ENCODE results near the gene MANEAL. TPM values are rescaled to one million over a fixed set of nuclear protein-coding genes. Genes with fewer than 3 reads are reported as not detected.

Gene MANEAL
- total RNA-seq, 1 experiment from 2014 or later, result 12.3 TPM

DNA sequence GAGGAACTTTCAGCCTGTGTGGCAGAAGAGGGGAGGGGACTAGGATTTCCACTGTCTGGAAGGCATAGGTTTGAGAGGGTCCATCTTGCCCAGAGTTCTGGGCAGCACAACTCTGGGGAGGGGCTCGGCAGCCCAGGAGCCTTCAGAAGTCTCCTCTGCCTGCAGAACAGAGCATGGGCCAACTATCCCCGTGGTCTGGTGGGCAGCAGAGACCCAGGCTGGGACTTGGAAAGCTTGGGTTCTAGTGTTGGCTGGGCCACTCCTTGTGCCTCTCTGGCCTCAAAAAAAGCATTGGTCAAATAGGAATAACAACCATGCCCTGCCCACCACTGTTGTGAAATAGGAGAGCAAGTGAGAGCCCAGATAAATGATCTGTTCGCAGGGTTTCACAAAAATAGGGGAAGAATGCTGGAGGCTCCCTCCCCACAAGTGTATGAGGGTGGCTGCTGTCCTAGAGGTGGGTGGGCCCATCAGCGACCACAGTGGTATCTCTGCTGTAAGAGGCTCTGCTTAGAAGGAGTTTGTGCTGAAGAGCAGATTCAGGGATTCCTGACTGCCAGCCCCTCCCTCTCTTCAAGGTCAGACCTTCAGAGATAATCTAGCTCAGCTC lies 37.6 kb upstream of the MANEAL start:
- CTCF ChIA-PET, result interaction anchor here (0.6 kb wide), 1 partner anchor 158 kb away, joined by 3 read pairs; no protein-coding TSS in a partner anchor
- TF ChIP-seq CTCF (IDR thresholded peaks at IDR 0.05; ENCODE audit: unreplicated experiment), result no peak
- Mint-ChIP-seq H3K36me3 (ENCODE audit: insufficient read depth, unreplicated experiment) (no peaks in the 10 kb centered on the region), H3K27ac (ENCODE audit: low read depth, unreplicated experiment) (no peak overlapping the region), H3K4me1 (ENCODE audit: insufficient read depth, unreplicated experiment) (no peaks in the 10 kb centered on the region), H3K9me3 (ENCODE audit: unreplicated experiment) (no peaks in the 10 kb centered on the region), H3K27me3 (ENCODE audit: insufficient read depth, unreplicated experiment) (peaks cover 13% of the 10 kb centered on the region), H3K4me3 (ENCODE audit: unreplicated experiment) (no peak overlapping the region)
- intact Hi-C loops (cut with micrococcal nuclease), result no loop called here
- no peak for DNase-seq (ENCODE audit: unreplicated experiment)
- no TSS peak for BruUV-seq (replicated peaks)
- POLR2A ChIA-PET, result interaction anchor here (0.6 to 0.8 kb wide), 2 partner anchors 52 to 82 kb away, joined by 3 to 4 read pairs; partner anchors contain the start of gene YRDC

DNA sequence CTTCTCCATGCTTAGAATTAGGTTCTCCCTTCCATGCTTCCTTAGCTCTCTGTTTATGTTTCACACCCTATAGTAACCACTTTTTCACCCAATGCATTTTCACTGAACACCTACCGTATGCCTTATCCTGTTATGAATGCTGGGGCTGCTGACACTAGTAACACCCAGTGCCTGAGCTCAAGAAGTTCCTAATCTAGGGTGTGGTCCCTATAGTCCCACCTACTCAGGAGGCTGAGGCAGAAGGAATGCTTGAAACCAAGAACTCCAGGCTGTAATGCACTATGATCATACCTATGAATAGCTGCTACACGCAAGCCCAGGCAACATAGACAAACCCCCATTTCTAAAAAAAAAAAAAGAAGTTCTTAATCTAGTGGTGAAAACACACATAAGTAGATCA lies 34.2 kb upstream of the MANEAL start:
- Mint-ChIP-seq H3K9me3 (ENCODE audit: unreplicated experiment) (no peaks in the 10 kb centered on the region), H3K36me3 (ENCODE audit: insufficient read depth, unreplicated experiment) (no peaks in the 10 kb centered on the region), H3K4me3 (ENCODE audit: unreplicated experiment) (no peak overlapping the region), H3K27me3 (ENCODE audit: insufficient read depth, unreplicated experiment) (peaks cover 26% of the 10 kb centered on the region), H3K4me1 (ENCODE audit: insufficient read depth, unreplicated experiment) (no peaks in the 10 kb centered on the region), H3K27ac (ENCODE audit: low read depth, unreplicated experiment) (no peak overlapping the region)
- TF ChIP-seq CTCF (IDR thresholded peaks at IDR 0.05; ENCODE audit: unreplicated experiment), result no peak
- intact Hi-C loops (cut with micrococcal nuclease), result no loop called here
- no peak for DNase-seq (ENCODE audit: unreplicated experiment)
- CTCF ChIA-PET, result interaction anchor here (0.7 to 1.2 kb wide), 2 partner anchors 77 to 232 kb away, joined by 3 to 4 read pairs; no protein-coding TSS in a partner anchor
- POLR2A ChIA-PET, result interaction anchor here (0.6 to 1.4 kb wide), 4 partner anchors 18 to 88 kb away, joined by 3 to 4 read pairs (median 4); partner anchors contain the start of genes C1orf122 and YRDC
- BruUV-seq (replicated peaks), result no TSS peak

- Mint-ChIP-seq H3K9me3 (ENCODE audit: unreplicated experiment) (no peaks in the 10 kb centered on the region), H3K4me1 (ENCODE audit: insufficient read depth, unreplicated experiment) (no peaks in the 10 kb centered on the region), H3K4me3 (ENCODE audit: unreplicated experiment) (no peak overlapping the region), H3K27me3 (ENCODE audit: insufficient read depth, unreplicated experiment) (peaks cover 47% of the 10 kb centered on the region), H3K36me3 (ENCODE audit: insufficient read depth, unreplicated experiment) (no peaks in the 10 kb centered on the region), H3K27ac (ENCODE audit: low read depth, unreplicated experiment) (no peak overlapping the region)
- DNase-seq (ENCODE audit: unreplicated experiment), result no peak
- intact Hi-C loops (cut with micrococcal nuclease), result no loop called here
- CTCF ChIA-PET, result no interaction called here
- TF ChIP-seq CTCF (IDR thresholded peaks at IDR 0.05; ENCODE audit: unreplicated experiment), result no peak
- BruUV-seq (replicated peaks), result no TSS peak
- POLR2A ChIA-PET, result no interaction called here
These were observed 32.1 kb upstream of the MANEAL start for GRCh38 chr1:37761416-37762095.

DNA sequence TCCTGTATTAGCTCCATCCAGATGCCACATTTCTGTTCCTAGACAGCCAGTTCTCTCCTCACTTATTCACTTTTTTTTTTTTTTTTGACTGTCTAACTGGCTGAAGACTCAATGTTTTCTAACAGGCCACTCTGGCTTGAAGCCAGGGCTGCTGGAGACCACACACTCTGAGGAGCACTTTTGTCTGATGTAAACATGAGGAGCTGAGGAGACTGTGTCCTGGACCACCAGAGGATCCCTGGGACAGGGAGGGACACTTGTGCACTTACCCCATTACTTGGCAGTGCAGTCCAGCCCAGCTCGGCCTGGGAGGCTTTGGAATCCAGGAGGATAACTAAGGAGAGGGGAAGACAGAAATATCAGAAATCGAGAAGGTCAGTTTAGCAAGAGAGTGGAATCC lies 31.1 kb upstream of the MANEAL start:
- no TSS peak for BruUV-seq (replicated peaks)
- ChIA-PET POLR2A (no interaction called here), CTCF (no interaction called here)
- Mint-ChIP-seq H3K27me3 (ENCODE audit: insufficient read depth, unreplicated experiment) (peaks cover 56% of the 10 kb centered on the region), H3K4me3 (ENCODE audit: unreplicated experiment) (no peak overlapping the region), H3K27ac (ENCODE audit: low read depth, unreplicated experiment) (no peak overlapping the region), H3K4me1 (ENCODE audit: insufficient read depth, unreplicated experiment) (no peaks in the 10 kb centered on the region), H3K9me3 (ENCODE audit: unreplicated experiment) (no peaks in the 10 kb centered on the region), H3K36me3 (ENCODE audit: insufficient read depth, unreplicated experiment) (no peaks in the 10 kb centered on the region)
- intact Hi-C loops (cut with micrococcal nuclease), result no loop called here
- no peak for TF ChIP-seq CTCF (IDR thresholded peaks at IDR 0.05; ENCODE audit: unreplicated experiment)
- no peak for DNase-seq (ENCODE audit: unreplicated experiment)
